ENCODE results near the gene NTRK3.

DNA sequence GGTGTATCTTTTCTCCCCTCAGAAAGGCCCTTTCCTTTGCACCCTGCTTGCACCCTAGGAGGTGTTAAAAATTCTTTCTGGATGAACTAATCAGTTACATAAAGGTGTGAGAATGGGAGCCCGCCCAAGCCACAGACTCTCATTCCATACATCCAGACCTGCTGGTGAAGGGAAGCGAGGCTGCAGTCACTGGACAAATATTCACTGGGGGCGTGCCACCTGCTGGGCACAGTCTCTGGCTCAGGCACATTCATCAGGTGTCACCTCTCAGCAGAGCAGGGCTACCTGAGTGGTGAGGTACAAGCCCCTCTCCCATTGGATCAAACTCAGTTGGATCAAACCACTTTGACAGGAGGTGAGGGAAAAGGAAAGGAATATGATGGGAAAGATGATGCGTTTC, 52.0 kb downstream of the NTRK3 start:
- TF ChIP-seq TARDBP (IDR thresholded peaks at IDR 0.05) (no peak), SP1 (IDR thresholded peaks at IDR 0.05) (no peak), ARNT (IDR thresholded peaks at IDR 0.05) (no peak), BHLHE40 (IDR thresholded peaks at IDR 0.05; ENCODE audit: borderline replicate concordance) (no peak), ELF4 (IDR thresholded peaks at IDR 0.05) (no peak), SUZ12 (IDR thresholded peaks at IDR 0.05) (no peak), HDGF (IDR thresholded peaks at IDR 0.05; ENCODE audit: borderline replicate concordance) (no peak), FOXM1 (IDR thresholded peaks at IDR 0.05; ENCODE audit: borderline replicate concordance) (no peak)

Measured in HEK293T (cell line).